Activated CD8-positive, alpha-beta T cell treated with anti-CD3 and anti-CD28 coated beads for 36 hours (primary cell): Measurements from ENCODE around the gene RNF213. TPM values are rescaled to one million over a fixed set of nuclear protein-coding genes. Genes with fewer than 3 reads are reported as not detected.

Source experiments
- ATAC-seq: fragments of 200-7000 bp; cut with Tn5 transposase; one replicate; pipeline ENCODE4 v1.10.0; 2021; ENCODE audit warnings: mild to moderate bottlenecking, moderate library complexity
- CTCF ChIA-PET: fragments of 350-600 bp; sonication (Branson Sonifier 250); formaldehyde crosslinking; loops from one replicate; lab custom pipeline; 2021; ENCODE audit warnings: antibody characterized with exemption; lab: Charles Lee
- POLR2A ChIA-PET: fragments of 350-600 bp; sonication (Branson Sonifier 250); formaldehyde crosslinking; loops from one replicate; lab custom pipeline; 2021; ENCODE audit warnings: antibody characterized with exemption; lab: Charles Lee
- DNase-seq: peaks from one replicate; pipeline ENCODE4 v3.0.0-alpha.2; 2020
- H3K27ac Mint-ChIP-seq: one replicate; pipeline ENCODE4 v1.8.0; 2021; ENCODE audit warnings: mild to moderate bottlenecking, mixed read lengths
- H3K27me3 Mint-ChIP-seq: one replicate; pipeline ENCODE4 v1.8.0; 2021; ENCODE audit warnings: mixed read lengths
- H3K36me3 Mint-ChIP-seq: one replicate; pipeline ENCODE4 v1.8.0; 2021; ENCODE audit warnings: low read depth, mixed read lengths
- H3K4me1 Mint-ChIP-seq: one replicate; pipeline ENCODE4 v1.8.0; 2021; ENCODE audit warnings: low read depth, mixed read lengths
- H3K4me3 Mint-ChIP-seq: one replicate; pipeline ENCODE4 v1.8.0; 2021; ENCODE audit warnings: mild to moderate bottlenecking, moderate library complexity, mixed read lengths
- H3K9me3 Mint-ChIP-seq: one replicate; pipeline ENCODE4 v1.8.0; 2021; ENCODE audit warnings: mixed read lengths
- intact Hi-C: fragments of 100-400 bp; cut with micrococcal nuclease; formaldehyde crosslinking; loops from one replicate; pipeline ENCODE4 v1.10.0; 2022
- total RNA-seq, 2 experiments: library from RNA; stranded (reverse); gene quantifications; one replicate each; pipeline ENCODE4 v1.2.3, GENCODE V29; 2021
- TF ChIP-seq, protein P1 (sequence below): fragments of 200-600 bp; IDR thresholded peaks from one replicate; pipeline ENCODE4 v1.8.0; 2022; ENCODE audit warnings: antibody characterized with exemption, mild to moderate bottlenecking

The RNF213 gene
- total RNA-seq, 2 experiments from 2014 or later = 131 to 142 TPM

DNA sequence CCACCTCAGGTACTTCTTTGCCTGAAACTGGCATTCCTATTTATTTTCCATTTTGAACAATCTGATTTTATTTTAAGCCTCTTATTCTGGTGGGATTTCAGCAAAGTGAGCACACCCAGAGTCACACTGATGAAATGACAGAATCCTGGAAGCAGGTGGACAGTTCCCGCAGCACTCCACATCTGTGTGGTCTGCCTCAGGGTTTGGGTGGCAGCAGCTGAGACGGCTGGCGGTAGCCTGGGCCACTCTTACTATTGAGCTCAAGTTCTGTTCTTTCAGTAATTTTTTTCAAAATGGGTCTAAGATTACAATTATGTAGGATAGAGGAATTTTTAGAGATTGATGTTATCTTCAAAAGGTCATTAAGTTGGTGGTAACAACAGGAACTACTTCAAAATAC lies 121.8 kb downstream of the RNF213 start:
- intact Hi-C loops = no loop called here
- peaks cover 60% of the 10 kb centered on the region for H3K36me3 Mint-ChIP-seq
- H3K4me1 Mint-ChIP-seq = no peaks in the 10 kb centered on the region
- ATAC-seq = no peak
- H3K4me3 Mint-ChIP-seq = no peak overlapping the region
- TF ChIP-seq, protein P1, sequence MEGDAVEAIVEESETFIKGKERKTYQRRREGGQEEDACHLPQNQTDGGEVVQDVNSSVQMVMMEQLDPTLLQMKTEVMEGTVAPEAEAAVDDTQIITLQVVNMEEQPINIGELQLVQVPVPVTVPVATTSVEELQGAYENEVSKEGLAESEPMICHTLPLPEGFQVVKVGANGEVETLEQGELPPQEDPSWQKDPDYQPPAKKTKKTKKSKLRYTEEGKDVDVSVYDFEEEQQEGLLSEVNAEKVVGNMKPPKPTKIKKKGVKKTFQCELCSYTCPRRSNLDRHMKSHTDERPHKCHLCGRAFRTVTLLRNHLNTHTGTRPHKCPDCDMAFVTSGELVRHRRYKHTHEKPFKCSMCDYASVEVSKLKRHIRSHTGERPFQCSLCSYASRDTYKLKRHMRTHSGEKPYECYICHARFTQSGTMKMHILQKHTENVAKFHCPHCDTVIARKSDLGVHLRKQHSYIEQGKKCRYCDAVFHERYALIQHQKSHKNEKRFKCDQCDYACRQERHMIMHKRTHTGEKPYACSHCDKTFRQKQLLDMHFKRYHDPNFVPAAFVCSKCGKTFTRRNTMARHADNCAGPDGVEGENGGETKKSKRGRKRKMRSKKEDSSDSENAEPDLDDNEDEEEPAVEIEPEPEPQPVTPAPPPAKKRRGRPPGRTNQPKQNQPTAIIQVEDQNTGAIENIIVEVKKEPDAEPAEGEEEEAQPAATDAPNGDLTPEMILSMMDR = no peak
- H3K27me3 Mint-ChIP-seq = no peaks in the 10 kb centered on the region
- no peak for DNase-seq
- no peaks in the 10 kb centered on the region for H3K9me3 Mint-ChIP-seq
- no peak overlapping the region for H3K27ac Mint-ChIP-seq
- ChIA-PET POLR2A (interaction anchor here (0.6 to 1.0 kb wide), 3 partner anchors 20 to 624 kb away, joined by 3 read pairs; no protein-coding TSS in a partner anchor), CTCF (interaction anchor here (1.6 kb wide), 1 partner anchor 20 kb away, joined by 3 read pairs; no protein-coding TSS in a partner anchor)

DNA sequence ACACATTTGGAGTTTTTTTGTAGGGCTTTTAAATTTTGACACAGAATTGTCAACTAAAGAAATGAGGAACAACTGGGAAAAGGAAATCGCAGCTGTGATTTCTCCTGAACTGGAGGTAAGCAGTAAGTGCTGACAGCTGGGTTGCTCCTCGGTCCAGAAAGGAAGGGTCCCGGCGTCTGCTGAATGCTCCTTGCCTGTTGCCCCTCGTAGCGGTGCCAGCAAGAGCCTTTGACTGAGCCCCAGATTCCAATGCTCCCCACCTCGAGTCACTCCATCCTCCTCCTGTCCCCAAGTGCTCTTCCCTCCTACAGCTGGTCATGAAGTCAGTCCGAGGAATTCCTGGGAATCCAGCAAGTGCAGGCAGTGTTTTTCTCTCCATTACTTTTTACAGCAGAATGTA lies 122.3 kb downstream of the RNF213 start:
- no peak for DNase-seq
- TF ChIP-seq, protein P1 = no peak
- Mint-ChIP-seq H3K4me3 (no peak overlapping the region), H3K27ac (no peak overlapping the region), H3K4me1 (no peaks in the 10 kb centered on the region), H3K36me3 (peaks cover 60% of the 10 kb centered on the region), H3K27me3 (no peaks in the 10 kb centered on the region), H3K9me3 (no peaks in the 10 kb centered on the region)
- intact Hi-C loops = no loop called here
- ChIA-PET POLR2A (interaction anchor here (1.0 kb wide), 1 partner anchor 22 kb away, joined by 3 read pairs; no protein-coding TSS in a partner anchor), CTCF (no interaction called here)
- ATAC-seq = no peak

DNA sequence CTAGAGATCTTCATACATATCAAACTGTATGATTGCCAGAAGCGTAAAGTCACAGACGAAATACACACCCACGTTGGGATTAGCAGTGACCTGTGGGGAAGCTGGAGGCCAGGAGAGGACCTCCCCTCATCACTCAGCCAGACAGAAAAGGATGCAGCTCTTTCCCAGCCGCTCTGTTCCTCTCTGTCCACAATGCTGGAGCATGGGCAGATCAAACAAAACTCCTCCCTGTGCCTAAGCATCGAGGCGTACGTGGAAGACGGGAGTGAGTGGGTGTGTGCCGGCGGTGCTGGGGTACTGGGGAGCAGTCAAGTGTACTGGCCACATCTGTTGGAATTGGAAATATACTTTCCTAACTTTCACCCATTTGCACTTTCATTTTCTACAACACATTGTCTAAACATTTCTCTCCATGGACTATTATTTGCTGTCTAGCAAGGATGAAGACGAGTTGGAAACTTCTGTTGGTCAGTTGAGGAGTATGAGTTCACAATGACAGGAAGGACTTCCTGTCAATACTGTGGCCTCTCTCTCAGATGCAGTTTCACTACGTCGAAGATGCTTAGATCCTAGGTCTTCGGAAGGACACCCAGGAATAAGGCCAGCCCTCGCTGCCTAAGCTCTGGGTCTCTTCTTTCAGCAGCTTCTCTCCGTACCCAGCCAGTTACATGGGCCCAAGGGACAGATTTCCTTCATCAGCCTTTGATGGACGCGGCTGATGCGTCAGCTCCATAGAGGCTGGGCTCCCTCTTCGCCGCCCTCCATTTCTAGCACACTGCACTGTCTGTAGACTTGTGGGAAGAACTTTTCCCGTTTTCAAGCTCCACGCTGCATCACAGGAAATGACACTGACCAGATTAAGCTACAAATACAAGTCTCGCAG lies 123.7 kb downstream of the RNF213 start:
- TF ChIP-seq, protein P1 = no peak
- Mint-ChIP-seq H3K27me3 (no peaks in the 10 kb centered on the region), H3K9me3 (no peaks in the 10 kb centered on the region), H3K4me1 (no peaks in the 10 kb centered on the region), H3K27ac (peak overlapping the region; percentile 80), H3K36me3 (peaks cover 67% of the 10 kb centered on the region), H3K4me3 (no peak overlapping the region)
- ChIA-PET POLR2A (interaction anchor here (2.0 kb wide), 1 partner anchor 12 kb away, joined by 9 read pairs; no protein-coding TSS in a partner anchor), CTCF (interaction anchor here (0.9 kb wide), 1 partner anchor 17 kb away, joined by 3 read pairs; no protein-coding TSS in a partner anchor)
- intact Hi-C loops = no loop called here
- ATAC-seq (no peak), DNase-seq (no peak)

DNA sequence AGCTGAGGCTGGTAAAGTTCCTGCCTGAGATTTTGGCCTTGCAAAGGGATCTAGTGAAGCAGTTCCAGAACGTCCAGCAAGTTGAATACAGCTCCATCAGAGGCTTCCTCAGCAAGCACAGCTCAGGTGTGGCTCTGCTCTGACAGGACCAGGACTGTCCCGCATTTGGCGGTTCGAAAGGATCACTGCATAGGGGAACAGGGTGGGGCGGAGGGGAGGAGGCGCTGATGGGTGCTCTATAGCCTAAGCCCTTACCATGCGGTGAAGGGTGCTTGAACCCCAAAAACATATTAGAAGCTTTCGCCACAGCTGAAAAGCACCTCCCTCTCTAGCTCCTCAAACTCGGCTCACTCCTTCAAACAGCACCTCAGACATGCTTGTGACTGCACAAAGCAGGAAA lies 124.4 kb downstream of the RNF213 start:
- intact Hi-C loops = no loop called here
- no peak for DNase-seq
- TF ChIP-seq, protein P1 = no peak
- Mint-ChIP-seq H3K4me3 (no peak overlapping the region), H3K27ac (peak overlapping the region; percentile 62), H3K4me1 (no peaks in the 10 kb centered on the region), H3K27me3 (no peaks in the 10 kb centered on the region), H3K36me3 (peaks cover 68% of the 10 kb centered on the region), H3K9me3 (no peaks in the 10 kb centered on the region)
- no peak for ATAC-seq
- CTCF ChIA-PET = interaction anchor here (0.9 kb wide), 1 partner anchor 17 kb away, joined by 3 read pairs; no protein-coding TSS in a partner anchor
- POLR2A ChIA-PET = interaction anchor here (2.0 kb wide), 1 partner anchor 11 kb away, joined by 9 read pairs; no protein-coding TSS in a partner anchor

DNA sequence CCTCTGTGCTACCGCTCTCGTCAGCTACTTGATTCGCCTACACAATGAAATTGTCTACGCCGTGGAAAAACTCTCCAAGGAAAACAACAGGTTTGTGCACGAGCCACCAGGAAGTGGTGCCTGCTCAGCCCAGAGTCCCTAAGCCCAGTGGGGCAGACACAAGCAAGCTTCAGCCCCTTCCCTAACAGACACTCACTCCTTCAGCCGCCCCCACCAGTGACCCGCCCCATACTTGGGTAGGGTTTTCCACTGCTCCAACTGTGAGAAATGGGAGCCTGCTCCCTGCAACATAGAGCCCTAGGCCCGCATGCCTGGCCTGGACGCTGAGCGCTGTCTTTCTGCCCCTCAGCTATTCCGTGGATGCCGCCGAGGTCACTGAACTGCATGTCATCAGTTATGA lies 125.7 kb downstream of the RNF213 start:
- DNase-seq = no peak
- Mint-ChIP-seq H3K27me3 (no peaks in the 10 kb centered on the region), H3K36me3 (peaks cover 61% of the 10 kb centered on the region), H3K4me1 (no peaks in the 10 kb centered on the region), H3K27ac (peak overlapping the region; percentile 32), H3K9me3 (no peaks in the 10 kb centered on the region), H3K4me3 (no peak overlapping the region)
- TF ChIP-seq, protein P1 = no peak
- ATAC-seq = no peak
- intact Hi-C loops = no loop called here
- ChIA-PET CTCF (no interaction called here), POLR2A (interaction anchor here (2.0 kb wide), 1 partner anchor 10 kb away, joined by 9 read pairs; no protein-coding TSS in a partner anchor)
